Uterus (tissue), 4 donors: ENCODE measurements around the gene TTLL13. TPM values are rescaled to one million over a fixed set of nuclear protein-coding genes. Genes with fewer than 3 reads are reported as not detected.
"Not testable (repeated sequence)": the region's sequence is repeated elsewhere in the genome, so short reads cannot be mapped to it uniquely, and the experiment has no call there.

ENCODE experiments used
- DNase-seq, 2 donors: peaks; one replicate each; pipeline ENCODE4 v3.0.0-alpha.2; 2019 to 2020
- H3K27ac ChIP-seq, 2 donors: fragments of 200-600 bp; sonication (generic); 1 replicate in 1 of 2; 2 replicates in 1 of 2; pipeline ENCODE4 v1.5.1; 2016 to 2018
- H3K27me3 ChIP-seq, 2 donors: fragments of 200-600 bp; sonication (generic); one replicate each; pipeline ENCODE4 v1.5.1; 2018 to 2019; ENCODE audit warnings: control low read depth in 1 of 2
- H3K36me3 ChIP-seq, 2 donors: fragments of 200-600 bp; sonication (generic); one replicate each; pipeline ENCODE4 v1.5.1; 2019; ENCODE audit warnings: control low read depth in 1 of 2
- H3K4me1 ChIP-seq, 2 donors: fragments of 200-600 bp; sonication (generic); one replicate each; pipeline ENCODE4 v1.5.1; 2018 to 2019; ENCODE audit warnings: control low read depth in 1 of 2
- H3K4me3 ChIP-seq, 2 donors: fragments of 200-600 bp; sonication (generic); 1 replicate in 1 of 2; 2 replicates in 1 of 2; pipeline ENCODE4 v1.5.1; 2018 to 2019; ENCODE audit warnings: mild to moderate bottlenecking in 1 of 2
- H3K9me3 ChIP-seq, 2 donors: fragments of 200-600 bp; sonication (generic); one replicate each; pipeline ENCODE4 v1.5.1; 2019; ENCODE audit warnings: control low read depth in 1 of 2
- POLR2A ChIP-seq, 2 donors: fragments of 450-650 bp; IDR thresholded peaks; one replicate each; pipeline ENCODE4 v1.6.1; 2016; ENCODE audit warnings: antibody characterized with exemption in 2 of 2, mild to moderate bottlenecking in 1 of 2, moderate library complexity in 1 of 2
- intact Hi-C: fragments of 100-400 bp; cut with DNase I; formaldehyde crosslinking; loops from one replicate; pipeline ENCODE4 v1.15.1; 2023; ENCODE audit warnings: low total_unique reads
- total RNA-seq, 4 donors: library from RNA; depleted of rRNA in 3 of 4; stranded (reverse); fragments of >200 nt in 3 of 4; gene quantifications; one replicate each; pipeline versions ENCODE4 v1.1.0 to v1.2.4, GENCODE V29; 2014 to 2023
- TF ChIP-seq, protein P1 (sequence below), 4 experiments: fragments of 200-600 bp in 2 of 4; fragments of 450-650 bp in 2 of 4; sonication (generic) in 2 of 4; IDR thresholded peaks; one replicate each; pipeline ENCODE4 v1.5.1; 2016 to 2019; ENCODE audit warnings: antibody characterized with exemption in 4 of 4, mild to moderate bottlenecking in 2 of 4, moderate library complexity in 1 of 4
- donor health status: DM: yes; HTN: yes; CAD: no.

Gene TTLL13
- total RNA-seq, 4 donors from 2014 or later: 0.41 TPM; not detected in 3

DNA sequence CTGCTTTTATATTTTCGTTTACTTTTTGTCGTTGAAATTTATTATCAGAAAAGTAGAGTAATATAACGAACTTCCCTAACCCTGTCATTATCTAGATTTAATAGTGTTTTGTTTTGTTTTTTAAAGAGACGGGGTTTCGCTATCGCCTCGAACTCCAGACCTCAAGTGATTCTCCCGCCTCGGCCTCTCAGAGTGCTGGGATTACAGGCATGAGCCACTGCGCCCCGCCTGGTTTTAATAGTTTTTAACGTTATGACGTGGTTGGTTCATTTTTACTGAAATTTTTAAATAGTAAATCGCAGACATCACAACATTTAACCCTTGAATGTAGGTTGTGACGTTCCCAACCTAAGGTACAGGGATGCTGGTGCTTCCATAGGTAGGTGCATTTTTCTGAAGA lies 17.1 kb downstream of the TTLL13 start:
- H3K4me3 ChIP-seq: peak overlapping the region; percentile 71 to 82
- intact Hi-C loops: no loop called here
- H3K36me3 ChIP-seq: no peaks in the 10 kb centered on the region
- H3K9me3 ChIP-seq: no peaks in the 10 kb centered on the region
- H3K27me3 ChIP-seq: no peaks in the 10 kb centered on the region
- peak overlapping the region; percentile 87 to 92 for H3K27ac ChIP-seq
- TF ChIP-seq, protein P1, sequence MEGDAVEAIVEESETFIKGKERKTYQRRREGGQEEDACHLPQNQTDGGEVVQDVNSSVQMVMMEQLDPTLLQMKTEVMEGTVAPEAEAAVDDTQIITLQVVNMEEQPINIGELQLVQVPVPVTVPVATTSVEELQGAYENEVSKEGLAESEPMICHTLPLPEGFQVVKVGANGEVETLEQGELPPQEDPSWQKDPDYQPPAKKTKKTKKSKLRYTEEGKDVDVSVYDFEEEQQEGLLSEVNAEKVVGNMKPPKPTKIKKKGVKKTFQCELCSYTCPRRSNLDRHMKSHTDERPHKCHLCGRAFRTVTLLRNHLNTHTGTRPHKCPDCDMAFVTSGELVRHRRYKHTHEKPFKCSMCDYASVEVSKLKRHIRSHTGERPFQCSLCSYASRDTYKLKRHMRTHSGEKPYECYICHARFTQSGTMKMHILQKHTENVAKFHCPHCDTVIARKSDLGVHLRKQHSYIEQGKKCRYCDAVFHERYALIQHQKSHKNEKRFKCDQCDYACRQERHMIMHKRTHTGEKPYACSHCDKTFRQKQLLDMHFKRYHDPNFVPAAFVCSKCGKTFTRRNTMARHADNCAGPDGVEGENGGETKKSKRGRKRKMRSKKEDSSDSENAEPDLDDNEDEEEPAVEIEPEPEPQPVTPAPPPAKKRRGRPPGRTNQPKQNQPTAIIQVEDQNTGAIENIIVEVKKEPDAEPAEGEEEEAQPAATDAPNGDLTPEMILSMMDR (IDR thresholded peaks at IDR 0.05): no peak
- no peak for TF ChIP-seq POLR2A (IDR thresholded peaks at IDR 0.05)
- no peak for DNase-seq
- H3K4me1 ChIP-seq: peaks cover 5 to 9% of the 10 kb centered on the region in 2 donors

DNA sequence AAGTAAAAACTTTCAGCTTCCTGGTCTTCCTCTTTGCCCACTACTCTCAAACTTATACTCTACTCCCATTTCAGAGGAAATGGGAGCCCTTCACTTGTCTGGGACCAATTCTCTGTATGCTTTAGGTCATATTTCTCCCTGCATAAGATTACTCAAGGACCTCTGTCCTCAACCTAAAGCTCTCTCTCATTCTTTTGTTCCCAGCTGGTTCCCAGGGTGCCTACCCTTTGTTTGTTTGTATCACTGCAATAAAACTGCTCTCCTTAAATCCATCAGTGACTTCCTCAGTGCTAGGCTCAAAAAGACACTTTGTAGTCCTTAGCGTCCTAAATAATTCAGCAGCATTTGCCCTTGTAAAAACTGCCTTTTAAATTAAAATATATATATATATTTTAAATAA lies 19.1 kb downstream of the TTLL13 start:
- no peaks in the 10 kb centered on the region for H3K27me3 ChIP-seq
- no peak for DNase-seq
- no peaks in the 10 kb centered on the region for H3K36me3 ChIP-seq
- TF ChIP-seq POLR2A (IDR thresholded peaks at IDR 0.05): no peak
- TF ChIP-seq, protein P1 (IDR thresholded peaks at IDR 0.05): no peak
- intact Hi-C loops: no loop called here
- no peak overlapping the region for H3K27ac ChIP-seq
- no peak overlapping the region for H3K4me3 ChIP-seq
- peaks cover 5 to 9% of the 10 kb centered on the region in 2 donors for H3K4me1 ChIP-seq
- H3K9me3 ChIP-seq: no peaks in the 10 kb centered on the region

DNA sequence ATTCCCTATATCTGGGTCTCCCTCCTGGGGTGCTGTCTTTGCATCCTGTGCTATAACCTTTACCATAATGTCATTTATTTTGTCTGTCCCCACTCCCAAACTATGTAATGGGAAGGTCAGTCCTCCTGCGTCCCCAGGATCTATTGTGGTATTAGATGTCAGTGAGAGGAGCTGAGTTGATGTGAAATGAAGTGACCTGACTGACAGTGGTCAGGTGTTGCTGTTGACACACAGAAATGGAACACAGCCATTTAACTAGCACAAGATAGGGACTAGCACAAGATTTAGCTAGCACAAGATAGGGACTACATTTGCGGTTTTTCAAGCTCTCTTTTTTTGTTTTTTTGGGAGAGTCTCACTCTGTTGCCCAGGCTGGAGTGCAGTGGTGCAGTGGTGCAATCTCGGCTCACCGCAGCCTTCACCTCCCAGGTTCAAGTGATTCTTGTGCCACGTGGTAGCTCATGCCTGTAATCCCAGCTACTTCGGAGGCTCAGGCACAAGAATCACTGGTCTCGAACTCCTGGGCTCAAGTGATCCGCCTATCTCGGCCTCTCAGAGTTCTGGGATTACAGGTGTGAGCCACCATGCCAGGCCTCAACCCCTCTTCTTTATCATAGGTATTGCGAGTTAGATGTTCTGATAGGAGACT lies 21.3 kb downstream of the TTLL13 start:
- intact Hi-C loops: no loop called here
- TF ChIP-seq, protein P1 (IDR thresholded peaks at IDR 0.05): no peak
- no peak for TF ChIP-seq POLR2A (IDR thresholded peaks at IDR 0.05)
- no peaks in the 10 kb centered on the region for H3K9me3 ChIP-seq
- DNase-seq: no peak
- no peaks in the 10 kb centered on the region for H3K36me3 ChIP-seq
- H3K4me3 ChIP-seq: no peak overlapping the region
- no peak overlapping the region for H3K27ac ChIP-seq
- peaks cover 5 to 6% of the 10 kb centered on the region in 2 donors for H3K4me1 ChIP-seq
- no peaks in the 10 kb centered on the region for H3K27me3 ChIP-seq

DNA sequence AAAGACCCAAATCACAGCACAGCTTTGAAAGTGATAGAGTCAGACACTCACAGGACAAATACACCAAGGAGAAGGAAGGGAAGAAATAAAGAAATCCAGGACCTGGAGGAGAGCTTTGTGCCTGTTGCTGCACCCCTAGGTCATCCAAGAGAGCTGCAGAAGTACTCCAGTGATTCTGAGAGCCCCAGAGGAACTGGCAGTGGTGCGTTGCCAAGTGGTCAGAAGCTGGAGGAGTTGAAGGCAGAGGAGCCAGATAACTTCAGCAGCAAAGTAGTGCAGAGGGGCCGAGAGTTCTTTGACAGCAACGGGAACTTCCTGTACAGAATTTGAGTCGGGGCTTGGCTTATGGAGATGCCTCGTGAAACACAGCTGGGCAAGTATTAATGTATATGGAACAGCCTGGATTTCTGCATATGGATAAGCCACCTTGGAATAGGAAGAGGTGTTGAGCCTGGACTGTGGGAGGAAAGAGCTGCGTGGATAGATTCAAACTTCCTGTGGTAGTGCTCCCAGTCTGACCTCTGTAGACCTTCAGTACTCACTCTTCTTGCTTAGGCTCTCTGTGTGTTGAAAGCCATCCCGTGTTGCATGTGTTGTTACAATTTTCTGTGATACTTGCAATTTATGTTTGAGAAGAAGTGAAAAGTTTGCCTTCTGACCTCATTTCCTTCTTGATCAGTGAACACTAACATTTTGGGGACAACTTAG lies 22.3 kb downstream of the TTLL13 start:
- intact Hi-C loops: no loop called here
- no peak overlapping the region for H3K4me3 ChIP-seq
- peaks cover 5 to 6% of the 10 kb centered on the region in 2 donors for H3K4me1 ChIP-seq
- no peak overlapping the region for H3K27ac ChIP-seq
- H3K9me3 ChIP-seq: no peaks in the 10 kb centered on the region
- no peak for DNase-seq
- no peaks in the 10 kb centered on the region for H3K36me3 ChIP-seq
- no peaks in the 10 kb centered on the region for H3K27me3 ChIP-seq
- TF ChIP-seq, protein P1 (IDR thresholded peaks at IDR 0.05): no peak
- no peak for TF ChIP-seq POLR2A (IDR thresholded peaks at IDR 0.05)

DNA sequence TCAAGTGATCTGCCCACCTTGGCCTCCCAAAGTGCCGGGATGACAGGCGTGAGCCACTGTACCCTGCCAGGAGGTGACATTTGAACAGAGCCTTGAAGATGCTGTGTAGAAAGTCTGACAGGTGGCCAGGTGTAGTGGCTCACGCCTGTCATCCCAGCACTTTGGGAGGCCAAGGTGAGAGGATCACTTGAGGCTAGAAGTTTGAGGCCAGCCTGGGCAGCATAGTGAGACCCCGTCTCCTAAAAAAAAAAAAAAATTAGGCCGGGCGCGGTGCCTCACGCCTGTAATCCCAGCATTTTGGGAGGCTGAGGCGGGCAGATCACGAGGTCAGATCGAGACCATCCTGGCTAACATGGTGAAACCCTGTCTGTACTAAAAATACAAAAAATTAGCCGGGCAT lies 29.1 kb downstream of the TTLL13 start:
- intact Hi-C loops, H3K4me1 ChIP-seq, DNase-seq, H3K4me3 ChIP-seq, H3K9me3 ChIP-seq, H3K27ac ChIP-seq, H3K36me3 ChIP-seq, H3K27me3 ChIP-seq: not testable (repeated sequence)

DNA sequence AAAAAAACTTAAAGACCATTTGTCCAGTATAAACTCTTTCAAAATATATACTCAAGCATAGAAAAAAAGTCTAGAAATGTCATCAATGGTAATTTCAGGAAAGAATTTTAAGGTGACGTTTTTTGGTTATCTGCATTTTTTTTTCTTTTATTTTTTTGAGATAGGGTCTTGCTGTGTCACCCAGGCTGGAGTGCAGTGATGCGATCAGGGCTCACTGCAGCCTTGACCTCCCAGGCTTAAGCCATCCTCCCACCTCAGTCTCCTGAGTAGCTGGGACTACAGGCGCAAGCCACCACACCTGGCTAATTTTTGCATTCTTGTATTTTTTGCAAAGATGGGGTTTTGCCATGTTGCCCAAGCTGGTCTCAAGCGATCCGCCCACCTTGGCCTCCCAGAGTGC lies 31.4 kb downstream of the TTLL13 start:
- H3K4me3 ChIP-seq, H3K9me3 ChIP-seq, H3K27me3 ChIP-seq, H3K27ac ChIP-seq, intact Hi-C loops, H3K4me1 ChIP-seq, H3K36me3 ChIP-seq, DNase-seq: not testable (repeated sequence)

DNA sequence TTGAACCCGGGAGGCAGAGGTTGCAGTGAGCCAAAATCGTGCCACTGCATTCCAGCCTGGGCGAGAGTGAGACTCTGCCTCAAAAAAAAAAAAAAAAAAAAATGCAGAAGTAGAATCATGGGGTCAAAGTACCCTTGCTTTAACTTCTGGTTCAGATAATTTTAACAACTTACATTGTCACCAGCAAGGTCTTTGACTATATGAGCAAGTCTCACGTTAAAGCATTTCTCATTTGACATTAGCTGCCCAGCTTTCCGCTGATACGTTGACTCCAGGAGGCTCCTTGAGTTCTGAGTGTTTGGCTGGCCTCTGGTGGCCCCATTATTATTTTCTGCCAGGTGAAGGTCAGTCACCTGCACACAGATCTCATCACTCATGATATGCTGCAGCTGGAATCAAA lies 32.3 kb downstream of the TTLL13 start:
- intact Hi-C loops, DNase-seq, H3K27me3 ChIP-seq, H3K27ac ChIP-seq, H3K36me3 ChIP-seq, H3K4me1 ChIP-seq, H3K4me3 ChIP-seq, H3K9me3 ChIP-seq: not testable (repeated sequence)
